Stimulated activated CD4-positive, alpha-beta T cell treated with anti-CD3 and anti-CD28 coated beads, Interleukin-15, amount 100 ng/mL, for 48 hours (primary cell): Measurements from ENCODE around the gene SLBP.
"Not testable (repeated sequence)": the region's sequence is repeated elsewhere in the genome, so short reads cannot be mapped to it uniquely, and the experiment has no call there.

ENCODE experiments used
- DNase-seq, 2 donors: peaks; one replicate each; pipeline ENCODE4 v3.0.0-alpha.2; 2020; ENCODE audit warnings: low read depth in 2 of 2

SLBP gene

GRCh38 chr4:1711571-1712215 lies 426 bp downstream of the SLBP start:
- no peak for DNase-seq

GRCh38 chr4:1711055-1711570 lies 1.0 kb downstream of the SLBP start:
- no peak for DNase-seq

GRCh38 chr4:1708581-1708980 lies 3.5 kb downstream of the SLBP start:
- no peak for DNase-seq

GRCh38 chr4:1706358-1706757 lies 5.8 kb downstream of the SLBP start:
- DNase-seq, result no peak

GRCh38 chr4:1705732-1706131 lies 6.4 kb downstream of the SLBP start:
- DNase-seq, result no peak

- DNase-seq, result no peak
Measured at GRCh38 chr4:1703867-1704266, 8.3 kb downstream of the SLBP start.

- not testable (repeated sequence) for DNase-seq
Measured at GRCh38 chr4:1701671-1702070, 10.4 kb downstream of the SLBP start.

GRCh38 chr4:1695913-1696312 lies 16.2 kb downstream of the SLBP start:
- no peak for DNase-seq

- DNase-seq, result peak; percentile 62 to 69
Measured at GRCh38 chr4:1693131-1693896, 18.8 kb downstream of the SLBP start.

GRCh38 chr4:1691737-1692373 lies 20.3 kb downstream of the SLBP start:
- DNase-seq, result no peak

GRCh38 chr4:1690698-1691097 lies 21.4 kb downstream of the SLBP start:
- no peak for DNase-seq

- DNase-seq, result no peak
Measured at GRCh38 chr4:1686440-1687036, 25.6 kb downstream of the SLBP start.

- DNase-seq, result no peak
Measured at GRCh38 chr4:1685235-1686150, 26.6 kb downstream of the SLBP start.

GRCh38 chr4:1684506-1685234 lies 27.4 kb downstream of the SLBP start:
- peak in 1 of 2 donors; percentile 81 for DNase-seq

- DNase-seq, result peak in 1 of 2 donors; percentile 95
Measured at GRCh38 chr4:1683736-1684505, 28.2 kb downstream of the SLBP start, which contains the start of gene FAM53A. Gene FAM53A (minus strand): TSS chr4:1684313. CDS start chr4:1668741, 15,572 bp downstream.

GRCh38 chr4:1683261-1683735 lies 28.8 kb downstream of the SLBP start:
- DNase-seq, result no peak

- DNase-seq, result no peak
Measured at GRCh38 chr4:1682860-1683259, 29.3 kb downstream of the SLBP start.

- DNase-seq, result no peak
Measured at GRCh38 chr4:1678244-1678643, 33.9 kb downstream of the SLBP start.
